HEK293 (cell line): Measurements from ENCODE around the gene YPEL4.
A peak's percentile ranks its signal among the peaks of the same experiment; 100 is the strongest.

ENCODE experiments used
- GFI1B ChIP-seq: fragments of 450-650 bp; formaldehyde crosslinking; IDR thresholded peaks from 2 replicates; pipeline ENCODE4 v1.5.1; 2016; ENCODE audit warnings: missing biosample characterization, missing genetic modification characterization
- GLIS1 ChIP-seq: fragments of 450-650 bp; formaldehyde crosslinking; IDR thresholded peaks from 2 replicates; pipeline ENCODE4 v1.5.1; 2016; ENCODE audit warnings: missing biosample characterization, missing genetic modification characterization
- HIC1 ChIP-seq: fragments of 450-650 bp; formaldehyde crosslinking; IDR thresholded peaks from 2 replicates; pipeline ENCODE4 v1.5.1; 2016; ENCODE audit warnings: missing biosample characterization, missing genetic modification characterization
- KLF1 ChIP-seq: fragments of 450-650 bp; formaldehyde crosslinking; IDR thresholded peaks from 2 replicates; pipeline ENCODE4 v1.5.1; 2016; ENCODE audit warnings: missing biosample characterization, missing genetic modification characterization
- KLF10 ChIP-seq: fragments of 450-650 bp; IDR thresholded peaks from 2 replicates; pipeline ENCODE4 v1.5.1; 2018; ENCODE audit warnings: missing biosample characterization, mild to moderate bottlenecking, missing genetic modification characterization
- KLF16 ChIP-seq: fragments of 450-650 bp; formaldehyde crosslinking; IDR thresholded peaks from 2 replicates; pipeline ENCODE4 v1.5.1; 2017; ENCODE audit warnings: missing biosample characterization, missing genetic modification characterization
- MYNN ChIP-seq: fragments of 450-650 bp; formaldehyde crosslinking; IDR thresholded peaks from 2 replicates; pipeline ENCODE4 v1.5.1; 2016; ENCODE audit warnings: missing biosample characterization, missing genetic modification characterization, borderline replicate concordance
- SCRT1 ChIP-seq: fragments of 450-650 bp; formaldehyde crosslinking; IDR thresholded peaks from 2 replicates; pipeline ENCODE4 v1.5.1; 2016; ENCODE audit warnings: missing biosample characterization, missing genetic modification characterization, borderline replicate concordance
- ZBTB1 ChIP-seq: fragments of 450-650 bp; formaldehyde crosslinking; IDR thresholded peaks from 2 replicates; pipeline ENCODE4 v1.5.1; 2016; ENCODE audit warnings: missing biosample characterization, missing genetic modification characterization
- ZBTB26 ChIP-seq: fragments of 450-650 bp; formaldehyde crosslinking; optimal IDR thresholded peaks from 2 replicates; pipeline ENCODE3; 2016; ENCODE audit warnings: missing biosample characterization, mild to moderate bottlenecking, missing genetic modification characterization
- ZFP3 ChIP-seq: fragments of 450-650 bp; formaldehyde crosslinking; IDR thresholded peaks from 2 replicates; pipeline ENCODE4 v1.5.1; 2016; ENCODE audit warnings: low read depth, missing biosample characterization, missing genetic modification characterization
- ZNF157 ChIP-seq: fragments of 450-650 bp; formaldehyde crosslinking; IDR thresholded peaks from 2 replicates; pipeline ENCODE4 v1.5.1; 2016; ENCODE audit warnings: missing biosample characterization, missing genetic modification characterization
- ZNF169 ChIP-seq: fragments of 450-650 bp; formaldehyde crosslinking; IDR thresholded peaks from 2 replicates; pipeline ENCODE4 v1.5.1; 2016; ENCODE audit warnings: missing biosample characterization, missing genetic modification characterization
- ZNF18 ChIP-seq: fragments of 450-650 bp; formaldehyde crosslinking; IDR thresholded peaks from 2 replicates; pipeline ENCODE4 v1.5.1; 2016; ENCODE audit warnings: missing biosample characterization, missing genetic modification characterization
- ZNF221 ChIP-seq: fragments of 450-650 bp; formaldehyde crosslinking; IDR thresholded peaks from 2 replicates; pipeline ENCODE4 v1.5.1; 2017; ENCODE audit warnings: missing biosample characterization, missing genetic modification characterization, borderline replicate concordance
- ZNF335 ChIP-seq: fragments of 450-650 bp; formaldehyde crosslinking; conservative IDR thresholded peaks from 2 replicates; pipeline ENCODE4 v1.5.1; 2016; ENCODE audit warnings: missing biosample characterization, missing genetic modification characterization
- ZNF433 ChIP-seq: fragments of 450-650 bp; formaldehyde crosslinking; IDR thresholded peaks from 2 replicates; pipeline ENCODE4 v1.5.1; 2016; ENCODE audit warnings: missing biosample characterization, missing genetic modification characterization, low read depth
- ZNF514 ChIP-seq: fragments of 450-650 bp; formaldehyde crosslinking; IDR thresholded peaks from 2 replicates; pipeline ENCODE4 v1.5.1; 2016; ENCODE audit warnings: missing biosample characterization, missing genetic modification characterization
- ZNF518A ChIP-seq: fragments of 450-650 bp; formaldehyde crosslinking; conservative IDR thresholded peaks from 2 replicates; pipeline ENCODE4 v1.5.1; 2016; ENCODE audit warnings: low read depth, missing biosample characterization, missing genetic modification characterization
- ZNF558 ChIP-seq: fragments of 450-650 bp; formaldehyde crosslinking; IDR thresholded peaks from 2 replicates; pipeline ENCODE4 v1.5.1; 2016; ENCODE audit warnings: missing biosample characterization, missing genetic modification characterization
- ZNF580 ChIP-seq: fragments of 450-650 bp; formaldehyde crosslinking; IDR thresholded peaks from 2 replicates; pipeline ENCODE4 v1.5.1; 2016; ENCODE audit warnings: missing biosample characterization, missing genetic modification characterization
- ZNF596 ChIP-seq: fragments of 450-650 bp; IDR thresholded peaks from 2 replicates; pipeline ENCODE4 v1.5.0; 2018; ENCODE audit warnings: missing biosample characterization, mild to moderate bottlenecking, missing genetic modification characterization, moderate library complexity
- ZNF626 ChIP-seq: fragments of 450-650 bp; sonication (Bioruptor Pico); formaldehyde crosslinking; IDR thresholded peaks from 2 replicates; pipeline ENCODE4 v1.5.1; 2018; ENCODE audit warnings: missing biosample characterization, missing genetic modification characterization, inconsistent platforms
- ZNF639 ChIP-seq: fragments of 450-650 bp; formaldehyde crosslinking; IDR thresholded peaks from 2 replicates; pipeline ENCODE4 v1.5.1; 2016; ENCODE audit warnings: missing biosample characterization, missing genetic modification characterization
- ZNF747 ChIP-seq: fragments of 450-650 bp; formaldehyde crosslinking; IDR thresholded peaks from 2 replicates; pipeline ENCODE4 v1.5.1; 2016; ENCODE audit warnings: missing biosample characterization, missing genetic modification characterization
- ZNF76 ChIP-seq: fragments of 450-650 bp; formaldehyde crosslinking; IDR thresholded peaks from 2 replicates; pipeline ENCODE4; 2016; ENCODE audit warnings: low read depth, missing biosample characterization, missing genetic modification characterization, borderline replicate concordance
- ZNF791 ChIP-seq: fragments of 450-650 bp; formaldehyde crosslinking; IDR thresholded peaks from 2 replicates; pipeline ENCODE4 v1.5.1; 2016; ENCODE audit warnings: missing biosample characterization, missing genetic modification characterization
- ZNF843 ChIP-seq: fragments of 450-650 bp; formaldehyde crosslinking; IDR thresholded peaks from 2 replicates; pipeline ENCODE4 v1.5.1; 2016; ENCODE audit warnings: missing biosample characterization, missing genetic modification characterization
- ZSCAN16 ChIP-seq: fragments of 450-650 bp; formaldehyde crosslinking; IDR thresholded peaks from 2 replicates; pipeline ENCODE4 v1.5.1; 2016; ENCODE audit warnings: missing biosample characterization, missing genetic modification characterization

YPEL4 gene

GRCh38 chr11:57667736-57668433 is 18.2 kb upstream of the YPEL4 start, which contains the start of gene ZDHHC5 (continued):
- no peak for TF ChIP-seq MYNN (tag by site-specific recombination)
- TF ChIP-seq HIC1, result 0 out of 2 replicates have a peak, but pooled peaks have one; percentile 16
- TF ChIP-seq ZBTB1 (tag by site-specific recombination), result no peak
- TF ChIP-seq ZNF580, result 0 out of 2 replicates have a peak, but pooled peaks have one; percentile 40
- no peak for TF ChIP-seq ZNF626
- TF ChIP-seq ZNF843 (tag by site-specific recombination), result peak; percentile 34; the same call in 1 of the 2 replicates
- no peak for TF ChIP-seq ZNF596
- TF ChIP-seq GFI1B (tag by site-specific recombination), result no peak
- TF ChIP-seq SCRT1 (tag by site-specific recombination), result no peak
- no peak for TF ChIP-seq ZFP3 (tag by site-specific recombination)
- no peak for TF ChIP-seq ZNF433 (tag by site-specific recombination)
- TF ChIP-seq ZNF335 (tag by site-specific recombination), result no peak; the same call in 1 of the 2 replicates
- no peak for TF ChIP-seq ZNF18 (tag by site-specific recombination)
- TF ChIP-seq ZNF514 (tag by site-specific recombination), result no peak
- peak; percentile 22; the same call in 1 of the 2 replicates for TF ChIP-seq ZNF76 (tag by site-specific recombination)
- TF ChIP-seq ZNF169 (tag by site-specific recombination), result no peak
- peak; percentile 99 for TF ChIP-seq ZBTB26 (tag by site-specific recombination)
- no peak for TF ChIP-seq ZNF747 (tag by site-specific recombination)
- TF ChIP-seq KLF10, result peak; percentile 48; the same call in 1 of the 2 replicates
- no peak for TF ChIP-seq ZNF518A (tag by site-specific recombination)
- TF ChIP-seq ZNF791 (tag by site-specific recombination), result no peak
- TF ChIP-seq ZNF221 (tag by site-specific recombination), result no peak
- peak; percentile 86 for TF ChIP-seq KLF16 (tag by site-specific recombination)
- TF ChIP-seq ZNF558 (tag by site-specific recombination), result no peak
- no peak for TF ChIP-seq ZNF639 (tag by site-specific recombination)
- TF ChIP-seq GLIS1 (tag by site-specific recombination), result 0 out of 2 replicates have a peak, but pooled peaks have one; percentile 2
- no peak for TF ChIP-seq ZNF157 (tag by site-specific recombination)
- TF ChIP-seq KLF1, result 0 out of 2 replicates have a peak, but pooled peaks have one; percentile 34
- no peak for TF ChIP-seq ZSCAN16
